Measurements from ENCODE around the gene GATA2.

Gene GATA2

DNA sequence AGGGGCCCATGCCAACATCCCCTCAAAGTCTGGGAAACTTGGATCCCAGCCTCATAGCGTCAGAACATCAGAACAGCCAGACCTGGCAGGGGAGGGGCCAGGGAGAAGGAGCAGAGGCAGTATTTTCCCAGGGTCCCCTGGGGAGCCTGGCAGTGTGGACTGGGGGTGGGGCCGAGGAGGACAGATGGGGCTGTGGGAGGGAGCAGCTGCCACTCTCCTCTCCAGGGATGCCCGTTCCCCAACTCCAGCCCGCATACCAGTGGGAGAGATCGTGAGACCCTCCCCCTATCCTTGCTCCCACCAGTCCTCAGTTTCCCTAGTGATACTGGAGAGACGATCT lies 19.9 kb downstream of the GATA2 start:
- DNase-seq (ENCODE audit: low read depth in 2 of 2): no peak

DNA sequence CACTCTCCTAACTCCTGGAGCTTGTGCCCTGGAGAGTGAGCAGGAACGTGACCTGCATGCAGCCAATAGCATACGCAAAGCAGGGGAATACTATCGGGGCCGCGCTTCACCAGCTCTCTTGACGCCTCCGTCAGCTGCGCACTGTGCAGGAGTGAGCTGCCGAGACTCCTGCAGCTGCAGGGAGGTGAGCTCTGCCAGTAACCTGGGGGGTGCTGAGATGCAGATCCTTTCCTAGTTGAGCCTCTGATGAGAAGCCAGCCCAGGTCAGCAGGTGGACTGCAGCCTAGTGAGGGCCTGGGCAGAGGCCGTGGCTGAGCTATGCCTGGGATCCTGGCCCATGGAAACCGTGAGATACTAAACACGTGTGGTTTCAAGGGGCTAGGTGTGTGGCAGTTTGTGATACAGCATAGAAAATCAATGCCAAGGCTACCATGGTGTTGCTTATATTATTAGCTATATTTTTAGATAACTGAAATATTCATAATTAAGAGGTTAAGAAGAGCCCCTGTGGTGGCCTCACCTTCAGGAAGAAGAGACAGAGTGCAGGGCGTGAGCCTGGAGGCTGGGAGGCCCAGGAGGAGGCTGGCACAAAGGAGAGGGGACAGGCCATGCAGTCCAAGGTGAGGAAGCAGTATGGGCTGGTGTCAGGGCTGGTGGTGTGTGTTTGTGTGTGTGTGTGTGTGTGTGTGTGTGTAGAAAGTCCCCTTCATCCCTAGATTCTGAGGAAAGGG lies 20.4 kb downstream of the GATA2 start:
- no peak for DNase-seq (ENCODE audit: low read depth in 2 of 2)

DNA sequence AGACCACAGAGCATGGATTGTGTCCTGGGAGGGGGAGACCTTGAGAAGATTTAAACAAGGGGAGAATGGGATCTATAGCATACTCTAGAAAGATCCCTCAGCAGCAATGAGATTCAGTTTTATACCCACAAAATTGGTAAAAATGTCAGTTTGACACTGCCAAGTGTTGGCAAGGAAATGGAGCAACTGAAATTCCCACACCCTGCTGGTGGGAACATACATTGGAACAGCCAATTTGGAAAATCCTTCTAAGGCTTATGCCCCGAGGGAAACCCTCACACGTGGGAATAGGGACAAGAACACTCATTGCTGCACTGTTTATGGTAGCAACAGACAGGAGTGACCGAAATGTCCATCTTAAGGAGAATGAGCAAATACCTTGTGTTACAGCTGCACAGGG lies 21.3 kb downstream of the GATA2 start:
- no peak for DNase-seq (ENCODE audit: low read depth in 2 of 2)

DNA sequence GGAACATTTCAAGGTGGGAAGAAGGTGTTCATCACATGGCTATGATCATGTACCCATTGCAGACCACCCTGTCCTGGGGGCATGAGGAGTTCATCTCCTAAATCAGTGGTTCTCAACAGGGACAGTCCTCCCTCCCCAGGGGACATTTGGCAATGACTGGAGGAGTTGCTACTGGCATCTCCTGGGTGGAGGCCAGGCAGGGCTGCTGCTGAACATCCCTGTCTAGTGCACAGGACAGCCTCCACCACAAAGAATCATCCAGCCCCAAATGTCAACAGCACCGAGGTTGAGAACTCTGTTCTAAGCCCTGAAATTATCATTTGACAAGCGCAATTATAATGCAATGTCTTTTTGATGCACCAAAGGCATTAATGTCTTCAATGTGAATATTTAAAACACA lies 21.9 kb downstream of the GATA2 start:
- no peak for DNase-seq (ENCODE audit: low read depth in 2 of 2)

DNA sequence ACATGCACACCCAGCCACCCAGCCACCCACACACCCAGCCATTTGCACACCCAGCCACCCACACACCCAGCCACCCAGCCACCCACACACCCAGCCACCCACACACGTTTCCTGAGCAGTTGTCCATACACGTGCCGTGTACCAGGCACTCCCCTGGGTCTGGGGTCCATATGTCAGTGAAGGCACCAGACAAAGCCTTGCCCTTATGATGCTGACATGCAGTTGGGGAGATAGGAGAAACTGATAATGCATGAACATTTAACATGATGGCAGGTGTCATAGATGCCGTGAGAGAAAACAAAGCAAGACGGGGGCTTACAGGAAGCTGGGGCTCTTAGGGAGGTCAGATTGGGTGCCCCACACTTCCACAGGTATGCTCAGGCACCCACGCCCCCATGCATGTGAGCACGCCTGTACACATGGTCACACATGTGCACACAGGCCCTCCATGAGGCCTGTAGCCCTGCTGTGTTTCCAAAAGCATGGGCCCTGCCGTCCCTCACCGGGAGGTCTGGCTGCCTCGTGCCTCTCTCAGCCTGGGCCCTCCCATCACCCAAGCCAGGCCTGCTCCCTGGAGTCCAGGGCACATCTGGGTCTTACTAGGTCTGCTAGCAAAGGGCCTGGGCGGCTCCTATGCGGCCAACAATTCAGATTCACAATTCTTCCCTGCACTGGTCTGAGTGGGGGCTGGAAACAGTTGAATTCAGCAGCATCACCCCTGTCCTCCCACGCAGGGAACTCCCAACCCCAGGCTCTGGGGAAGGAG lies 22.7 kb downstream of the GATA2 start:
- DNase-seq (ENCODE audit: low read depth in 2 of 2): no peak

DNA sequence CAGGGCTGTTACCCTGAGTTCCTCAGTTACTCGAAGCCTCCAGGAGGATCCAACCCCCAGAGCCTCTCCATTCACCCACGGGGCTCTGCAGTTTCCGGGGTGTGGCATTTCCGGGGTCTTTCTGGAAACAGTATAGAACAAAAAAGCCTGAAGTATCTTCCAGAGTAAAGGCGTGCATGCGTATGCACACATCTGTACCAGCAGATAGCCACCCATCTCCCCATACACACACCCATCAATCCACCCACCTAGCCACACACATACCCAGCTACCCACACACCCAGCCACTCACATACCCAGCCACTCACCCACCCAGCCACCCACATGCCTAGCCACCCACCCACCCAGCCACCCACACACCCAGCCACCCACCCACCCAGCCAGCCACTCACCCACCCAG lies 23.4 kb downstream of the GATA2 start:
- no peak for DNase-seq (ENCODE audit: low read depth in 2 of 2)

DNA sequence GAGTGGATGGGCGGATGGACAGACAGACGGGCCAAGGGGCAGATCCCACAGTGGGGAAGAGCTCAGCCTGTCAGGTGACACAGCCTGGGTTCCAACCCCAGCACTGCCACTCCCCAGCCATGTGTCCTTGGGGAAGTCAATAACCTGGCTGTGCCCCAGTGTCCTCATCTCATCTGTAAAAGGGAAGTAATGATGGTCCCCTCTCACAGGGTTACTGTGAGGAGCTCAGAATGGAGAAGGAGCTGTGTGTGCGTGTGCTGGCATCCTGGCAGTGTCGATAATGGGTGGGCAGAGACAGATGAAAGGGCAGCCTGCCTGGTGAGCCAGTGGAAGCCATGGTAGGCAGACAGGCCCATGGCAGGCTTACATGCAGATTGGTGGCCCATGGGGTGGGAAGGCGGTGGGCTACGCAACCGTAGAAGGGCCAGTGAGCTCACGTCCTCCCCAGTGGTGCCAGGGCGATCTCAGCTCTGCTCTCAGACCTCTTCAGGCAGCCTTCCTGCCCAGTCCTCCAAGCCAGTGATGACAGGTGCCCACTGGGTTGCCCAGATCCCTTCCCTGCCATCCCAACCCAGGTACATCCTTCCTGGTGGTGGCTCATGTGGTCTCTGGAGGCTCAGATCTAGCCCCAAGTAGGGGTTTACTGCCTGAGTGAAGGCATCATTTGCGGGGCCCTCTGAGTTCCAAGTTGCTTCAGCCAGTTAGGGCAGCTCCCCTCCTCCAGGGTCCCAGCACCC lies 24.0 kb downstream of the GATA2 start:
- no peak for DNase-seq (ENCODE audit: low read depth in 2 of 2)

DNA sequence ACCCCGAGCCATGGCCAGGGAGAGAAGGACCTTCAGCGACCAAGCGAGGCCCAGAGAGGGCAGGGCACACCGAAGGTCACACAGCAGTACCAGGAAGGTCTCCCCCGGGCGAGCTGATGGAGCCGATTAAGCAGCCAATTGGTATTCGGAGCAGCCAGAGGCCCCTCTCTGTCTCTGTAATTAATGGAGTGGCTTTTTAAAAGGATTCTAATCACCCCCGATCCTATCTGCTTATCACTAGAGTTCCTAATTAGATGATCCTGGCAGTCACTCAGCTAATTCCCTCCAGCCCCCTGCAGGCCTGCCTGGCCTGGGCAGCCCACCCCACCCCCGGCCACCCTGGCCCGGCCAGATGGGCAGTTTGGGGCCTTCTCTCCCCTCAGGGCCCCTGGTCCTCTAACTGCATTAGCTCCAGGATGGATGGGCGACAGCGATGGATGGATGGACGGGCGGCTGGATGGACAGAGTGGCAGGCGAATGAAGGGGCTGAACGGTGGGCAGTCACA lies 24.7 kb downstream of the GATA2 start:
- no peak for DNase-seq (ENCODE audit: low read depth in 2 of 2)

DNA sequence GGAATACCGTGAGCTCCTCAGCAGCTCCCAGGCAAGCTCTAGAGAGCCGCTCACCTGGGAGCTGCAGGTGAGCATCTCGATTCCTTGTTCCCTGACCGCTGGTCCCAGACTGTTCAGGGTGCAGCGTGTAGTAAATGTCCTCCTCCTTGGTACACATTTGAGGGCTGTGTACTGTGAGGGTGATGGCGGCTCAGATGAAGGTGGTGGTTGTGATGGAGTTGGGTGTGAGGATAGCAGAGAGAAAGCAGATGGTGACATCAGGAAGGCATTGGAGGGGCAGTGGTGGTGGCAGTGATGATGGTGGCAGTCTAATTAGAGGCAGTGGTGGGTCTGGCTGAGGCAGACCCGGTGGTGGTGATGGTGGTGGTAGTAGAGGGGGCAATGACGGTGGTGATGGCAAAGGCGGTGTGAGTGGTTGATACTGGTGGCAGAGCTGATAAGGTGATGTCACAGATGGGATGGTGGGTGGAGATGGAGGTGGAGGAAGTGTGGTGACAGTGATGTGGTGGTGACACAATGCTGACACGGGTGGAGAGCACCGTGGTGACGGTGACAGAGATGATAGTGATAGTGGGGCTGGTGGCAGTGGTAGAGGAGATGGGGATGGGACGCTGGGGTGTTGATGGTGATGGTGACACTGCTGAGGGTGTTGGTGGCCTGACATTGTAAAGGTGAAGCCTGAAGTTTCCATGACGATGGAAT lies 26.0 kb downstream of the GATA2 start, which contains the start of gene DNAJB8:
Gene DNAJB8, minus strand, starts transcription at position 51 of the 702 bp plus-strand sequence. CDS start 3,645 bp downstream, outside the sequence.
- DNase-seq (ENCODE audit: low read depth in 2 of 2): peak in 1 of 2 donors; percentile 23

DNA sequence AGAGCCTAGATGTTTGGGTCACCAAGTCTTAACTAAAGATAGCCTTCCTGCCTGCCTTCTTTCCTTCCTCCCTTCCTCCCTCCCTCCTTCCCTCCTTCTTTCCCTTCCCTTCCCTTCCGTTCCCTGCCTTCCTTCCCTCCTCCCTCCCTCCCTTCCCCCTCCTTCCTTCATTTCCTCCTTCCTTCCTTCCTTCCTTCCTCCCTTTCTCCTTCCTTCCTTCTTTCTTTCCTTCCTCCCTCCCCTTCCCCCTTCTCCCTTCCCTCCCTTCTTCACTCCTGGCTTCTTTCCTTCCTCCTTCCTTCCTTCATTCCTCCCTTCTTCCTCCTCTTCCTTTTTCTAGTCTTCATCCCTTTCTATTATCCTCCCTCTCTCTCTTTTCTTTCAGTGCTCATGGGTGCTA lies 28.3 kb downstream of the GATA2 start:
- no peak for DNase-seq (ENCODE audit: low read depth in 2 of 2)

DNA sequence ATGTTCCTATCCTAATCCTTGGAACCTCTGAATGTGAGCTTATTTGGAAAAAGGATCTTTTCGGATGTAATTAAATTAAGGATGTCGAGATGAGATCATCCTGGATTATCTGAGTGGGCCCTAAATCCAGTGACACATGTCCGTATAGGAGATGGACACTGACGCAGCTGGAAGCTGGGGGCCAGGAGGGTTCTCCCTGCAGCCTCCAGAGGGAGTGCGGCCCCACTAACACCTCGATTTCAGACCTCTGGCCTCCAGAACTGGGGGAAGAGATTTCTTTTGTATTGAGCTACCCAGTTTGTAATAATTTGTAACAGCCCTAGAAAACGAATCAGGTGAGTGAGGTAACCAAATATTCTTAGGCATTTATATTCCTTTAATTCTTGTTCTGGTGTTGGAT lies 28.8 kb downstream of the GATA2 start:
- no peak for DNase-seq (ENCODE audit: low read depth in 2 of 2)

DNA sequence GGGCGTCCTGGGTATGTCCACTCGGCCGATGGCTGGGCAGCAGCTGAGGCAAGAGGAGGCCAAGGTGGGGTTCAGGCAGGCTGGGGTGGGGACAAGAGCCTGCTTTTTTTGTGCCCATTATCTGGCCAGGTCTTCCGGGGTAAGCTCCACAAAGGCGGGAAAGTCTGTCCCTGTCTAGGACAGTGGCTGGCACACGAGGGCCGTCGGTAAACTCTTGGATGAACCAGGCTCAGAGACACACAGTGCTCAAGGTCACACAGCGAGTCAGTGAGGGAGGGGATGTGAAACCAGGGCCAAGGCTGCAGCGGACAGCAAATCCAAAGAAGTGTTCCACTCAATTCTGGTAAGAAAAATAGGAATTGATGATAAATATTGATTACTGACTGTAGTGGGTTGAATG lies 29.2 kb downstream of the GATA2 start:
- DNase-seq (ENCODE audit: low read depth in 2 of 2): no peak

DNA sequence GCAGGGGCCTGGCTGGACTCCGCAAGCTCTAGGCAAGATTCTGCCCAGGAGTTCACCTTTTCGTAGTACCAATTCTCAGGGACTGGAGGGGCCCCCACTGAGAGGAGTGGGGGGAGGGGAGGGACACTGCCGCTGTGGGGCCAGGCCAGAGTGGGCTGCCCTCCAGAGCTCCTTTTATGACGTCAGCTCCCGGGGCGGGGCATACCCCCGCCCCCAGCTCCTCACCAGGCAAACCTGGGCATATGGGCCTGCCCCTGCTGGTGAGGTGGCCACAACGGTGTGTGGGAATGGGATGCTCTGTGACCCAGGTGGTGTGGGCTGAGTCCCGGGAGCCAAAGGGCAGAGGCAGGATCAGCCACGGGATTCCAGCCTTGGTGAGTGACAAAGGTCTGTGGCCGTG lies 29.6 kb downstream of the GATA2 start:
- no peak for DNase-seq (ENCODE audit: low read depth in 2 of 2)

DNA sequence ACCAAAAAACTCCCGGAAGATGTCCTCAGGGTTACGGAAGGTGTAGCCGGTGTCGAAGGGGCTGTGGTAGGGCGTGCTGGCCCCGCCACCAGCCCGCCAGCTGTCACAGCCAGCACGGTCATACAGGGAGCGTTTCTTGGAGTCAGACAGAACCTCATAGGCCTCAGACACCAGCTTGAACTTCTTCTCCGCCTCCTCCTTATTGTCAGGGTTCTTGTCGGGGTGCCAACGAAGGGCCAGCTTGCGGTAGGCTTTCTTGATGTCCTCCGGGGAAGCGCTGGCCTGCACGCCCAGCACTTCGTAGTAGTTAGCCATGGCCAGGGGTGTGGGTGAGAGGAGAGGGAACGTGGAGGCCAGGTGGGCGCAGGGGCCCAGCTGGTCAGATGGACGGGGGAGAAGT lies 30.1 kb downstream of the GATA2 start:
- DNase-seq (ENCODE audit: low read depth in 2 of 2): no peak

DNA sequence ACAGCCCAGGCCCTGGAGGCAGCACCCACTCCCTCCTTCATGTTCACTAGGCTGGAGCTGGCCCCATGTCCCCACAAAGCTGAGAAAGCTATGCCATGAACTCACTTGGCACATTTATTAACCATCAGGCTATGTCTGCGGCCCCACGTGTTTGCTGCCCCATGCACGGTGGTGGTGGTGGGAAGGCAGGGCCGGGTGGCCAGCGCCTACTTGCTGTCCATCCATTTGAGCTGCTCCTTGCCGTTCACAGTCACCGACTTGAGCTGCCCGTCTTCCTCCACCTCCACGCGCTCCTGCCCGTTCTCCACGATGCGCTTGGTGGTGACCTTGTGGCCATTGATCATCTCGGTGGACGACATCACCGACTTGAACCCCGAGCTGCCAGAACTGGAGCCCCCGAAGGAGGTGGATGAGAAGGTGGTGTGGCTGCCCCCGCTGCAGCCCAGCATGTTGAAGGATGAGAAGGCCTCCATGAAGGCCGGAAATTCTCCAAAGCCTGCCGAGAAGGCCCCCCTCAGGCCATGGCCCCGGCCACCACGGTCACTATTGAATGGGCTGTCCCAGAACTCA lies 30.6 kb downstream of the GATA2 start:
- no peak for DNase-seq (ENCODE audit: low read depth in 2 of 2)

DNA sequence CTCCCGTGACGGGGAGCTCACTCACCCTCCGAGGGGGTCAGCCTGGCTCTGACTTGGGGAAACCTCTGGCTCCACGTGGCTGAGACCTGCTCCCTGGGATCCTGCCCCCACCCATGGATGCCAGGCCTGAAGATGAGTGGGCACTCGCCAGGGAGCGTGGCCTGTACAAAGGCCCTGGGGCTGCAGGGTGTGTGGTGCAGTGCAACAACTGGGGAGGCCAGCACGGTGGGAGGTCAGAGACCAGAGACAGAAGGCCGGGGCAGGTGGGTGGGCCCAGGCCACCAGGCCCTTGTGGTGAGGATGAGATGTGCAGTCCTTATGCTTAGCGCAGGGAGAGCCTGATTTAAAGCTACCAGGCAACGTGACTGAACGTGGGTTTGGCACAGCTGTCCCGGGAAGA lies 31.3 kb downstream of the GATA2 start:
- DNase-seq (ENCODE audit: low read depth in 2 of 2): no peak

DNA sequence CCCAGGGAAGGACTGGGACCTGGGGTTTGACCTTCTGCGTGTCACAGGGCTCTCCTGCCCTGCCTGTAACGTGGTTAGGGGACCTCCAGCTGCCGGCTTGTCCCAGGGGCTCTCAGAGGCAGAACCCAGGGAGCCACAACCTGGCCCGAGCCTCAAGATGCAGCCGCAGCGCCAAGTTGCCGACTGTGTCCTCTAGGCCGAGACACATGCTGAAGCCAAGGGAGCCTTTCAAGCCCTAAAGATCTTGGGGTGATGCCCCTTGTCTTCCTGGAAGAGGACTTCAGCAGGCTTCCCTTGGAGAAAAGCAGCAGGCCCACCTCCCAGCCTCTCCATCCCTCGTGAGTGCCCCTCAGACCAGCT lies 33.6 kb downstream of the GATA2 start:
- no peak for DNase-seq (ENCODE audit: low read depth in 2 of 2)

DNA sequence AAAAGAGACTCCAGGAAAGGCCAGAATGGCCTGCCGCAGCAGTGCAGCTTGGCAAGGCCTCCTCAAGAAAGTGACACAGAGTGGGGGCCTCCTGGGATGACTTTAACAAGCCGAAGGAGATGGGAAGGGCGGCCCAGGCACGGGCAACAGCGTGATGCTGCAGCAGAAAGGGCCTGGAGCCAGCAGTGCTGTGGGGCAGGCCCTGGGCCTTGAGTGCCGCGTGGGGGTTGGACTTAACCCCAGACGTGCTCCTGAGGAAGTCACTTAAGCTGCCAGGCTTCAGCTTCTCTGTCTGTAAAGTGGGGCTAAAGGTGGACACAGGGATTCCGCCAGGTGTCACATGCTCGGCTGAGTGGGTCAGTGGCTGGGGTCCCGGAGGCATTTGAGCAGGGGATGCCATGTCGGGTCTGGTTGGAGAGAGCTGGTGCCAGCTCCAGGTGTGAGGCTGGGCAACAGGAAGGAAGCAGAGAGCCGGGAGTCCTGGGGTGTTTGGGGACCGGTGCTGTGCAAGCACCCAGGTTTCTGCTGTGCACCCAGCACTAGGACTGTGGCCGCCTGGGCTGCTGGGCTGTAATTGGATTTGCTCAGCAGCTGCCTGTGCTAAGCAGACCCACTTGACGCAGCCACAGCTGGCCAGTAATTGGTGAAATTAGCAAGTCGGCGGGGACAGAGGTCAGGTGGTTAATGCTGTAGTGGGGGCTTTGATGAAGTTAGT lies 34.1 kb downstream of the GATA2 start:
- no peak for DNase-seq (ENCODE audit: low read depth in 2 of 2)

DNA sequence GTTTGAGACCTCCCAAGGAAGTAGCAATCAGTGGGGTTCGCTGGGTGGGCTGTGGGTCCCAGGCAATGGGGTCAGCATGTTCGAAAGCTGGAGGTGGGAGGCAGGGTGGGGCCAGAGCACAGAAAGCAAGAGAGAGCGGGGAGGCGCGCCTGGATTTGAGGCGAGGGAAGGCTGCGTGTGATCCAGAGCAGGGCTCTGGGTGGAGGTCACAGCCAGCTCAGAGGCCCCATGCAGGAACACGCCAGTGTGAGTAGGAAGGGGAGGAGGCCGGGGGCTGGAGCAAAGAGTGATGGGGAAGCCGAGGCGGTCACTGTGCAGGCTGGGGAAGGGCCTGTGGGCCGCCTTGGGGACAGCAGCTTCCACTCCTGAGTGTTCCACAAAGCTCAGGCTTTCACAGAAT lies 35.1 kb downstream of the GATA2 start:
- DNase-seq (ENCODE audit: low read depth in 2 of 2): no peak

DNA sequence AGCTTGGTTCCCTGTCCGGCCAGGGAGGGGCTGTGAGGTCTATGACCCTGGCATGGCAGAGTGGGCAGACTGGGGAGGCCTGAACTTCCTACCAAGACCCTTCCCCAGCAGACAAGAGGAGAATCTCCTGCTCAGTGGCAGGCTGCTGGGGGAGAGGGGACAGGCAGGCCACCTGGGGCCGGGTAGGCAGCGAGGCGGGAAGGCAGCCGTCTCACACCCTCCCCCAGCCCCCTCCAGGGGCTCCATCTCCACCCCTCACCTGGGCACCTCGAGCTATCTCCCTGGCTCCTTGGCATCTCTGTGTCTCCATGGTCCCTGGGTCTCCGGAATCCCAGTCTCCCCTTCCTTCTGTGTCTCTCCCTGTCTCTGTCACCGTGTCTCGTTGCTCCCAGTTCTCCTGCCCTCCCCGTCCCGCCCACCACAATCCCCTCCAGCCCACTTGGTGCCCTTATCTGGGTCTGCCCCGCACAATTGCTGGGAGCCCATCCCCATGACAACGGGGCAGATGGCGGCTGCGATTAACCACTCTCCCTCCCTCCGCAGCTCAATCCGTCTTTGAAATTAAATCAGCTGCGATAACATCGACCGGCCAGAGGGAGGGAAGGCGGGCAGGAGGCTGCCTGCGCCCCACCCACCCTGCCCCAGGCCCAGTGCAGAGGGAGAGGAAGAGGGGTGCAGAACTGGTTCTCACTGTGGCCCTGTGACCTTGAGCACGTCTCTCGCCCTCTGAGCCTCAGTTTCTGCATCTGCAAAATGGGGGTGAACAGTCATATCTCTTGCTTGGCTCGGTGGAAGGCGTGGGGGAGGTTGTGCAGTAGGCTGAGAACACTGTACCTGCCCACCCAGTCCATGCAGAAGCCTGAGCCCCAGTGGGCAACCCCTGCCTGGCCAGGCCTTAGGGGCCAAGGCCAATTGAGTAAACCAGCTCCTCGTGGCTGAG lies 36.0 kb downstream of the GATA2 start:
- no peak for DNase-seq (ENCODE audit: low read depth in 2 of 2)

All from stimulated activated CD4-positive, alpha-beta T cell treated with anti-CD3 and anti-CD28 coated beads, Interleukin-15, amount 100 ng/mL, for 48 hours (primary cell).